Heart right ventricle (tissue), 16 donors: ENCODE data around the gene OR51E2. TPM values are rescaled to one million over a fixed set of nuclear protein-coding genes. Genes with fewer than 3 reads are reported as not detected.

ENCODE experiments used
- ATAC-seq, 8 donors: fragments of 200-7000 bp; cut with Tn5 transposase; one replicate each; pipeline ENCODE4 v1.9.1; 2020; ENCODE audit warnings: mild to moderate bottlenecking in 8 of 8, moderate library complexity in 8 of 8, moderate number of reproducible peaks in 1 of 8
- DNase-seq, 2 donors: peaks; one replicate each; pipeline ENCODE4 v3.0.0-alpha.2; 2020
- H3K27ac ChIP-seq, 10 donors: fragments of 200-600 bp; sonication (generic) in 2 of 10; one replicate each; pipeline versions ENCODE4 v1.5.0 to v1.8.0; 2020 to 2022; ENCODE audit warnings: mild to moderate bottlenecking in 3 of 10
- H3K27me3 ChIP-seq, 7 donors: fragments of 200-600 bp; one replicate each; pipeline ENCODE4 v1.8.0; 2021 to 2022; ENCODE audit warnings: mild to moderate bottlenecking in 2 of 7
- H3K36me3 ChIP-seq, 9 donors: fragments of 200-600 bp; sonication (generic) in 1 of 9; one replicate each; pipeline versions ENCODE4 v1.5.0 to v1.8.0; 2020 to 2022; ENCODE audit warnings: mild to moderate bottlenecking in 2 of 9
- H3K4me1 ChIP-seq, 9 donors: fragments of 200-600 bp; sonication (generic) in 1 of 9; one replicate each; pipeline versions ENCODE4 v1.5.0 to v1.8.0; 2020 to 2022; ENCODE audit warnings: mild to moderate bottlenecking in 4 of 9
- H3K4me3 ChIP-seq, 10 donors: fragments of 200-600 bp; sonication (generic) in 2 of 10; one replicate each; pipeline versions ENCODE4 v1.5.0 to v1.8.0; 2020 to 2022; ENCODE audit warnings: mild to moderate bottlenecking in 7 of 10, moderate library complexity in 2 of 10
- H3K9me3 ChIP-seq, 11 donors: fragments of 200-600 bp in 10 of 11; sonication (generic) in 2 of 11; one replicate each; pipeline versions ENCODE4 v1.5.0 to v1.8.0; 2013 to 2022; ENCODE audit warnings: mild to moderate bottlenecking in 2 of 11, control low read depth in 1 of 11, moderate library complexity in 1 of 11
- WGBS, 2 donors: extraction: QIAGEN DNeasy Blood & Tissue Kit; methylation state at CpG; one replicate each; pipeline ENCODE4 v1.1.7; 2013; ENCODE audit warnings: inconsistent platforms in 1 of 2; 5-methylcytosine and 5-hydroxymethylcytosine counted together
- intact Hi-C, 10 donors: fragments of 100-400 bp; cut with DNase I; formaldehyde crosslinking; loops; one replicate each; pipeline versions ENCODE4 v1.11.1 to v1.14.2; 2022
- polyA plus RNA-seq, 2 donors: library from polyadenylated mRNA; stranded (reverse); fragments of 200-250 nt; gene quantifications; one replicate each; pipeline ENCODE4 v1.2.3, GENCODE V29; 2013
- total RNA-seq, 10 donors: library from RNA; stranded (reverse); fragmentation: NEBNext Ultra II Directional in 3 of 10; extraction: Animal tissue kit (Norgen Biotek cat#: 25700) in 3 of 10; gene quantifications; one replicate each; pipeline versions ENCODE4 v1.2.1 to v1.2.4, GENCODE V29; 2021 to 2023
- TF ChIP-seq, protein P1 (sequence below), 9 donors: fragments of 200-600 bp; sonication (generic) in 2 of 9; IDR thresholded peaks; one replicate each; pipeline versions ENCODE4 v1.5.0 to v1.8.0; 2021 to 2022; ENCODE audit warnings: antibody characterized with exemption in 9 of 9, mild to moderate bottlenecking in 5 of 9, moderate library complexity in 1 of 9
- donor health status: Arrhythmogenic right ventricular cardiomyopathy.
- donor health status: ischemic (EF 13 %, LVEDD 7.1; RV severe dilation, severe dysfunction).
- donor health status: healthy with polysubstance abuse.
- donor health status: DM: no; HTN: yes; CAD: no.
- donor health status: DM: no; HTN: no; CAD: no.
- donor health status: ischemic (EF 25% LVEDD 6.9; RV normal size, moderate dysfunction).
- donor health status: ischemic (EF 25% LVEDD 5.7; RV mildly dilated, moderate dysfunction).
- donor health status: healthy.
- donor health status: DM: yes; HTN: yes; CAD: no.
- donor health status: Ischemic cardiomyopathy.
- donor health status: ischemic (EF 35%, LVEDD 5.7; RV mildly dilated, moderate dysfunction).
- donor health status: nonischemic (EF 11% LVEDD 7.7; RV severe dilation, severe dysfunction).
- donor health status: DM: yes; HTN: yes; CAD: no.
- donor health status: PGD.
- donor health status: ischemic (EF 29% LVEDD 5.4; RV normal size, mild dysfunction).
- donor health status: nonischemic (EF 23%, LVEDD 6.1; RV moderate dilation, normal function).

Gene OR51E2
- total and polyA plus RNA-seq, 12 donors: 0.07 to 0.25 (median 0.16) TPM; not detected in 6

DNA sequence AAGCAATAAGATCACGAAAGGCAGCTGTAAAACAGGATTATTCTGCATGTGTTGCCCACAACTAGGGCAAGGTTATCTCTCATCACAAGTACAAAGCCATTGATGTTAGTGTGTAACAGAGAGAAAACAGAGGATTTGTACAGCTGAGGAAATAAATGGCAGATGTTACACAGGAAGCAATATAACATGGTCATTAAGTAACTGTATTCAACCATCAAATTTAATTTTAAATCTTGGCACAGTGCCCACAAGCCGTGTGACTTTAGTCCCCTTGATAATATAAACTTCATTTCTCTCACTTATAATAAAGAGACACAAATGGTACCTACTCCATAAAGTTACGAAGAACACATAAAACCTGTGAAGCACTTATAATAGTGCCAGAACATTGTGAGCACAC, 17.3 kb downstream of the OR51E2 start:
- ATAC-seq (no peak), DNase-seq (no peak)
- H3K36me3 ChIP-seq: no peaks in the 10 kb centered on the region
- no peak overlapping the region for H3K4me3 ChIP-seq
- 48 to 49% methylated on average over 3 of the region's 3 CpGs for WGBS, 2 donors
- H3K27ac ChIP-seq: no peak overlapping the region
- TF ChIP-seq, protein P1, sequence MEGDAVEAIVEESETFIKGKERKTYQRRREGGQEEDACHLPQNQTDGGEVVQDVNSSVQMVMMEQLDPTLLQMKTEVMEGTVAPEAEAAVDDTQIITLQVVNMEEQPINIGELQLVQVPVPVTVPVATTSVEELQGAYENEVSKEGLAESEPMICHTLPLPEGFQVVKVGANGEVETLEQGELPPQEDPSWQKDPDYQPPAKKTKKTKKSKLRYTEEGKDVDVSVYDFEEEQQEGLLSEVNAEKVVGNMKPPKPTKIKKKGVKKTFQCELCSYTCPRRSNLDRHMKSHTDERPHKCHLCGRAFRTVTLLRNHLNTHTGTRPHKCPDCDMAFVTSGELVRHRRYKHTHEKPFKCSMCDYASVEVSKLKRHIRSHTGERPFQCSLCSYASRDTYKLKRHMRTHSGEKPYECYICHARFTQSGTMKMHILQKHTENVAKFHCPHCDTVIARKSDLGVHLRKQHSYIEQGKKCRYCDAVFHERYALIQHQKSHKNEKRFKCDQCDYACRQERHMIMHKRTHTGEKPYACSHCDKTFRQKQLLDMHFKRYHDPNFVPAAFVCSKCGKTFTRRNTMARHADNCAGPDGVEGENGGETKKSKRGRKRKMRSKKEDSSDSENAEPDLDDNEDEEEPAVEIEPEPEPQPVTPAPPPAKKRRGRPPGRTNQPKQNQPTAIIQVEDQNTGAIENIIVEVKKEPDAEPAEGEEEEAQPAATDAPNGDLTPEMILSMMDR (IDR thresholded peaks at IDR 0.05): no peak
- no peaks in the 10 kb centered on the region for H3K27me3 ChIP-seq
- no peaks in the 10 kb centered on the region for H3K4me1 ChIP-seq
- intact Hi-C loops: no loop called here
- no peaks in the 10 kb centered on the region for H3K9me3 ChIP-seq

DNA sequence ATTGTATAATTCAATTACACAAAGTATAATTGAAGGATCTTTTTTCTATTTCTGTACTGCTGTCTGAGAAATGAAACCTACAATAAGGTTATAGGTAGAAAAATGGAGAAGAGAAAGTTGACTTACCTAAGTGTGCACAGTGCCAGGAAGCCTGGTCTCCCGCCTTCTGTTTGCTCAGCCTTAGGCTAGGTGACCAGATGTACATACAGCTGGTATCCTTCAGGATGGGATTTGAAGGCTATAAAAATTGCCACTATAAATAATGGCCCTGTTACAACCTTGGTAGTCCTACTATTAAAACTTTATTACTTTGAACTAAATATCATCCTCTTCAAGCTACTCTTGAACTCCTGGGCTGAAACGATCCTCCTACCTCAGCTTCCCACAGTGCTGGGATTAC, 19.7 kb downstream of the OR51E2 start:
- H3K9me3 ChIP-seq: no peaks in the 10 kb centered on the region
- 91 to 94% methylated on average over 2 of the region's 2 CpGs for WGBS, 2 donors
- no peak for ATAC-seq
- TF ChIP-seq, protein P1 (IDR thresholded peaks at IDR 0.05): no peak
- no peak overlapping the region for H3K4me3 ChIP-seq
- H3K36me3 ChIP-seq: no peaks in the 10 kb centered on the region
- no peaks in the 10 kb centered on the region for H3K27me3 ChIP-seq
- DNase-seq: no peak
- H3K4me1 ChIP-seq: no peaks in the 10 kb centered on the region
- intact Hi-C loops: loop anchor here in 1 of 10 donors (10.0 kb wide), 1 partner anchor 57 kb away; no protein-coding TSS in a partner anchor
- H3K27ac ChIP-seq: no peak overlapping the region

DNA sequence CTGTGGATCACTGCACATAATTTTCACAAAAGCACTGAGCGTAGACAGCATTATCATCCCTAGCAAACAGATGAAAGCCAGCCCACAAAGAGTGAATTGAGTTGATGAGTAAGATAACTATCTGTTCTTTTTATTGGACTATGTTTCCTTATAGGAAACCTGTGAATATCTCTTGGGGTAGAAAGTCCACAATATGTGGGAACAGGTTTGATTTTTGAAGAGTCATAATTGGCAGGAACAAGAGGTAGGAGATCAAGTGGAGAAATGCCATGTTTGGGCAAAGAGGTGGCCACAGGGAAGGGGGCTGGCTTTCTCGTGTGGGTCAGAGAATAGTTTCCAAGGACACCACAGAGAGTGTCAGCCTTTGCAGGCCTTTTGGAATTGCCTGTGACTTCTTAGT, 23.9 kb downstream of the OR51E2 start:
- ATAC-seq (no peak), DNase-seq (no peak)
- H3K27ac ChIP-seq: no peak overlapping the region
- intact Hi-C loops: loop anchor here in 1 of 10 donors (10.0 kb wide), 1 partner anchor 61 kb away; no protein-coding TSS in a partner anchor
- H3K27me3 ChIP-seq: no peaks in the 10 kb centered on the region
- 73 to 75% methylated on average over 2 of the region's 2 CpGs for WGBS, 2 donors
- no peak overlapping the region for H3K4me3 ChIP-seq
- H3K36me3 ChIP-seq: no peaks in the 10 kb centered on the region
- TF ChIP-seq, protein P1 (IDR thresholded peaks at IDR 0.05): no peak
- H3K9me3 ChIP-seq: no peaks in the 10 kb centered on the region
- peaks cover 0 to 12% (median 0%) of the 10 kb centered on the region in 9 donors for H3K4me1 ChIP-seq

DNA sequence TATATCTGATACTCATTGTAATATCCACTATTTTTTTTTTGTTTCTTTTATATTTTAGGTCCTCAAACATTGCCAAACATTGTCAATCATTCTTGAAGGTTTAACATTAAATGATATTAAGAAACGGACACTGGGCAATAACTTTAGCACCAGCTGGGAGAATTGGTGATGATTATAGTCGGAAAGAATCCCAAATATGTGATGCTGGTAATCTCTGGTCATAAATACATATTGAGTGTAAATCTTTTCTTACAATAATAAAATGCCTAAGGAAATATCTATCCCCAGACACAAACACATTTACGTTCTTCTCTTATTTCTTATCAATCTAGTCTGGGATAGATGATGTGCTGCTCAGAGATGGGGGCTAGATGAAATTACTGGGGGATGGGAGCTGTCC, 25.2 kb downstream of the OR51E2 start:
- TF ChIP-seq, protein P1 (IDR thresholded peaks at IDR 0.05): no peak
- peaks cover 0 to 12% (median 0%) of the 10 kb centered on the region in 9 donors for H3K4me1 ChIP-seq
- H3K27ac ChIP-seq: no peak overlapping the region
- no peak overlapping the region for H3K4me3 ChIP-seq
- 52% methylated on average over 3 of the region's 3 CpGs for WGBS, 2 donors
- ATAC-seq: no peak
- intact Hi-C loops: loop anchor here in 1 of 10 donors (10.0 kb wide), 1 partner anchor 62 kb away; no protein-coding TSS in a partner anchor
- no peak for DNase-seq
- no peaks in the 10 kb centered on the region for H3K9me3 ChIP-seq
- H3K36me3 ChIP-seq: no peaks in the 10 kb centered on the region
- H3K27me3 ChIP-seq: no peaks in the 10 kb centered on the region
